Endothelial cell of umbilical vein (primary cell): ENCODE measurements around the gene DBNDD2. TPM values are rescaled to one million over a fixed set of nuclear protein-coding genes. Genes with fewer than 3 reads are reported as not detected.

Experiments
- BruUV-seq: library from RNA; stranded (reverse); fragments of 400-500 nt; replicated peaks from 2 replicates; lab custom pipeline; 2021; lab: Mats Ljungman, UMichigan
- CTCF ChIA-PET: fragments of 300-600, 350-600 bp; sonication (Branson Sonifier 250); formaldehyde crosslinking; loops from one replicate; lab custom pipeline; 2021; ENCODE audit warnings: antibody characterized with exemption, inconsistent platforms; lab: Charles Lee
- POLR2A ChIA-PET: fragments of 300-600, 350-600 bp; sonication (Branson Sonifier 250); formaldehyde crosslinking; loops from one replicate; lab custom pipeline; 2021; ENCODE audit warnings: antibody characterized with exemption, inconsistent platforms; lab: Charles Lee
- DNase-seq: peaks from one replicate; pipeline ENCODE4 v3.0.0-alpha.2; 2011; ENCODE audit warnings: low read depth, low spot score
- FAIRE-seq: peaks from 2 replicates; lab custom pipeline; 2011; peaks lifted over from hg19 to GRCh38; lab: Jason Lieb, UNC
- H2AFZ ChIP-seq: 2 replicates; pipeline ENCODE4 v1.6.0; 2012; ENCODE audit warnings: low read depth, low read length, control low read depth, inconsistent platforms
- H3K27ac ChIP-seq: 2 replicates; pipeline ENCODE4 v1.5.1; 2011; ENCODE audit warnings: low read depth, mild to moderate bottlenecking, control low read depth, low read length, moderate library complexity; ENCODE audit not compliant: insufficient read depth
- H3K27me3 ChIP-seq, 2 experiments: 2 replicates each; pipeline versions ENCODE4 v1.6.0 to v1.6.1; 2011; ENCODE audit warnings: low read length in 2 of 2, mixed read lengths in 1 of 2; ENCODE audit not compliant: control insufficient read depth in 2 of 2, insufficient read depth in 2 of 2
- H3K36me3 ChIP-seq, 2 experiments: 2 replicates in 1 of 2; 3 replicates in 1 of 2; pipeline ENCODE4 v1.5.1; 2011; ENCODE audit warnings: low read length in 2 of 2, mild to moderate bottlenecking in 1 of 2, moderate library complexity in 1 of 2; ENCODE audit not compliant: control insufficient read depth in 2 of 2, insufficient read depth in 2 of 2; ENCODE audit errors: extremely low read depth in 1 of 2
- H3K4me1 ChIP-seq: 3 replicates; pipeline ENCODE4 v1.5.1; 2011; ENCODE audit warnings: mild to moderate bottlenecking, low read length; ENCODE audit not compliant: control insufficient read depth, insufficient read depth; ENCODE audit errors: extremely low read depth
- H3K4me2 ChIP-seq: 2 replicates; pipeline ENCODE4 v1.6.1; 2011; ENCODE audit warnings: low read length, control low read depth, mixed read lengths; ENCODE audit not compliant: insufficient read depth
- H3K4me3 ChIP-seq, 3 experiments: fragments of 200-600 bp in 1 of 3; sonication (generic), shearing (Covaris generic) in 1 of 3; replicated peaks in 1 of 3; 2 replicates each; pipeline ENCODE4 v1.5.1; 2011 to 2016; ENCODE audit warnings: control low read depth in 3 of 3, low read length in 3 of 3, mild to moderate bottlenecking in 2 of 3, inconsistent platforms in 1 of 3, low read depth in 1 of 3, moderate library complexity in 1 of 3; ENCODE audit not compliant: insufficient read depth in 1 of 3
- H3K79me2 ChIP-seq: 2 replicates; pipeline ENCODE4 v1.6.0; 2012; ENCODE audit warnings: low read length, inconsistent platforms; ENCODE audit not compliant: control insufficient read depth, insufficient read depth
- H3K9ac ChIP-seq: replicated peaks from 2 replicates; pipeline ENCODE3; 2011; ENCODE audit warnings: low read length, control low read depth; ENCODE audit not compliant: insufficient read depth; ENCODE audit errors: extremely low read depth
- H3K9me1 ChIP-seq: replicated peaks from 3 replicates; pipeline ENCODE4 v1.6.0; 2011; ENCODE audit warnings: mild to moderate bottlenecking, low read length; ENCODE audit not compliant: control insufficient read depth, insufficient read depth; ENCODE audit errors: extremely low read depth
- H3K9me3 ChIP-seq: replicated peaks from 2 replicates; pipeline ENCODE4 v1.5.1; 2012; ENCODE audit warnings: low read length, inconsistent platforms; ENCODE audit not compliant: control insufficient read depth, insufficient read depth
- H4K20me1 ChIP-seq: replicated peaks from 2 replicates; pipeline ENCODE3; 2011; ENCODE audit warnings: mild to moderate bottlenecking, low read length; ENCODE audit not compliant: control insufficient read depth, insufficient read depth; ENCODE audit errors: extremely low read depth
- EZH2 ChIP-seq: IDR thresholded peaks from 2 replicates; pipeline ENCODE4 v1.6.1; 2012; ENCODE audit warnings: borderline replicate concordance, low read depth, mild to moderate bottlenecking, moderate library complexity, low read length, inconsistent platforms; ENCODE audit not compliant: severe bottlenecking
- FOS ChIP-seq: IDR thresholded peaks from 2 replicates; pipeline ENCODE4 v1.6.1; 2011; ENCODE audit warnings: mild to moderate bottlenecking, low read length, moderate library complexity, borderline replicate concordance; ENCODE audit not compliant: insufficient read depth
- GATA2 ChIP-seq: IDR thresholded peaks from 2 replicates; pipeline ENCODE4 v1.7.0; 2011; ENCODE audit warnings: low read depth, mild to moderate bottlenecking, moderate library complexity, mixed read lengths, low read length; ENCODE audit not compliant: insufficient read length, insufficient read depth
- JUN ChIP-seq: IDR thresholded peaks from 2 replicates; pipeline ENCODE4 v1.6.1; 2011; ENCODE audit warnings: borderline replicate concordance, low read depth; ENCODE audit not compliant: insufficient read length, insufficient read depth
- MYC ChIP-seq: IDR thresholded peaks from one replicate; pipeline ENCODE4 v1.6.1; 2011; ENCODE audit warnings: mild to moderate bottlenecking, low read depth, low read length
- POLR2A ChIP-seq: IDR thresholded peaks from 2 replicates; pipeline ENCODE4 v1.6.1; 2012; ENCODE audit warnings: low read depth, mild to moderate bottlenecking, control low read depth, low read length
- POLR2AphosphoS5 ChIP-seq: IDR thresholded peaks from 2 replicates; pipeline ENCODE4 v1.6.1; 2012; ENCODE audit warnings: low read depth, mild to moderate bottlenecking, control low read depth, low read length, moderate library complexity; ENCODE audit not compliant: insufficient read depth
- dilution Hi-C: fragments of 300-500 bp; cut with MboI; formaldehyde crosslinking; loops from one replicate; pipeline ENCODE4 v1.15.0; 2019; ENCODE audit warnings: low sequenced_read_pairs; ENCODE audit not compliant: extremely low pct_ligation_motif_present
- intact Hi-C: fragments of 100-400 bp; cut with micrococcal nuclease; formaldehyde crosslinking; loops from one replicate; pipeline ENCODE4 v1.10.0; 2022
- polyA plus RNA-seq, 4 experiments: library from polyadenylated mRNA; depleted of rRNA in 3 of 4; stranded (reverse) in 3 of 4; unstranded in 1 of 4; fragments of >200 nt; gene quantifications; 2 replicates each; pipeline versions ENCODE4 v1.2.1 to v1.2.3, GENCODE V29; 2011 to 2012; ENCODE audit warnings: missing spikeins in 1 of 4
- total RNA-seq: library from RNA; stranded (reverse); gene quantifications from 2 replicates; pipeline ENCODE4 v1.2.3, GENCODE V29; 2021
- TF ChIP-seq, protein P1 (sequence below): IDR thresholded peaks from 2 replicates; pipeline ENCODE4 v1.6.1; 2011; ENCODE audit not compliant: insufficient read depth, insufficient read length
- TF ChIP-seq, protein P2 (sequence below), 2 donors: IDR thresholded peaks; 1 replicate in 1 of 2; 2 replicates in 1 of 2; pipeline ENCODE4 v1.5.1; 2011; ENCODE audit warnings: low read length in 2 of 2, mild to moderate bottlenecking in 2 of 2, moderate library complexity in 2 of 2, control low read depth in 1 of 2, inconsistent platforms in 1 of 2, low read depth in 1 of 2; ENCODE audit not compliant: insufficient read depth in 1 of 2; ENCODE audit errors: extremely low read depth in 1 of 2

The DBNDD2 gene
- total and polyA plus RNA-seq, 2 donors (not counting 3 experiments of a cell fraction or from before 2014, with no cell fraction given): 15.6 to 27.9 TPM

DNA sequence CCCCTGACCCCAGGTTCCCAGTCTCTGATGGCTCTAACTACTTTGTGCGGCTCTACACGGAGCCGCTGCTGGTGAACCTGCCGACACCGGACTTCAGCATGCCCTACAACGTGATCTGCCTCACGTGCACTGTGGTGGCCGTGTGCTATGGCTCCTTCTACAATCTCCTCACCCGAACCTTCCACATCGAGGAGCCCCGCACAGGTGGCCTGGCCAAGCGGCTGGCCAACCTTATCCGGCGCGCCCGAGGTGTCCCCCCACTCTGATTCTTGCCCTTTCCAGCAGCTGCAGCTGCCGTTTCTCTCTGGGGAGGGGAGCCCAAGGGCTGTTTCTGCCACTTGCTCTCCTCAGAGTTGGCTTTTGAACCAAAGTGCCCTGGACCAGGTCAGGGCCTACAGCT lies 17.5 kb downstream of the DBNDD2 start:
- Histone ChIP-seq H3K4me3 (no peak overlapping the region), H2AFZ (no peak overlapping the region), H3K9me3 (no peaks in the 10 kb centered on the region), H4K20me1 (no peaks in the 10 kb centered on the region), H3K4me2 (no peak overlapping the region), H3K79me2 (no peaks in the 10 kb centered on the region), H3K27ac (no peak overlapping the region), H3K9me1 (no peaks in the 10 kb centered on the region), H3K27me3 (no peaks in the 10 kb centered on the region), H3K36me3 (peaks cover 3 to 28% of the 10 kb centered on the region in 2 experiments), H3K9ac (no peak overlapping the region), H3K4me1 (no peaks in the 10 kb centered on the region)
- CTCF ChIA-PET: no interaction called here
- TF ChIP-seq FOS: no peak
- TF ChIP-seq, protein P1, sequence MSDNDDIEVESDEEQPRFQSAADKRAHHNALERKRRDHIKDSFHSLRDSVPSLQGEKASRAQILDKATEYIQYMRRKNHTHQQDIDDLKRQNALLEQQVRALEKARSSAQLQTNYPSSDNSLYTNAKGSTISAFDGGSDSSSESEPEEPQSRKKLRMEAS: no peak
- TF ChIP-seq GATA2: no peak
- no peak for TF ChIP-seq POLR2AphosphoS5
- dilution Hi-C loops: no loop called here
- DNase-seq: no peak
- FAIRE-seq: no peak
- intact Hi-C loops: no loop called here
- POLR2A ChIA-PET: no interaction called here
- no TSS peak for BruUV-seq

DNA sequence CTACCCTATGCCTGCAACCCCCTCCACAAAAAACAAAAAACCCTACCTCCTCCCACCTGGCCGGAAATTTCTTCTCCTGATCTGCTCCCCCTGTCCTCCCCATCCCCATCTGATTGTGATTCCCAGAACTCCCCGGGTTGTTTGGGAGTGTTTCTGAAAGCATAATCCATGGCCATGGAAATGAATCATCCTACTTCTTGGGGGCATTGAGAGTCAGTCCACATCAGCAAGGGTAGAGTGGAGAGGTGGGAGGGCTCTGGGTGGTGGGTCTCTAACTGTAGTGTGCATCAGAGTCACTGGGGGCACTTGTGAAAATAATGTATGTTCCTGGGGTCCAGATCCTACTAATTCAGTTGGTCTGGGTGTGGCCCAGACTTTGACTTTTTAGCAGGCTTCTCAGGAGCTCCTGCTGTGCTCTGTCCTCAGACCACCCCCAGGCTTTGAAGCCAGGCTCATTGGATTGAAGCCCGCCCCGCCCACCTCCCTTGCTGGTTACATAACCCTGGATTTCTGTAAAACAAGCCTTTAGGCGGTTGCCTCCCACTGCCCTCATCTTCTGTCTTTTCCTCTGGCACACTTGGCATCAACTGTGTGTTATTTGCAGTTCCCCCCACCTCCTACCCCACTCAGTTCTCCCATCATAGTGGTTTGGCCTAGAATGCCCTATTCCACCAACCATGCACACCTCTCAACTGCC lies 18.4 kb downstream of the DBNDD2 start:
- POLR2A ChIA-PET: no interaction called here

More for the DNA sequence above, 18.4 kb downstream of the DBNDD2 start:
- CTCF ChIA-PET: interaction anchor here (2.4 kb wide), 1 partner anchor 10 kb away, joined by 14 read pairs; no protein-coding TSS in a partner anchor
- no peaks in the 10 kb centered on the region for H3K4me1 ChIP-seq
- H2AFZ ChIP-seq: no peak overlapping the region
- dilution Hi-C loops (no loop called here), intact Hi-C loops (no loop called here)
- no peak overlapping the region for H3K27ac ChIP-seq
- no peaks in the 10 kb centered on the region for H3K79me2 ChIP-seq
- no peaks in the 10 kb centered on the region for H3K9me3 ChIP-seq
- TF ChIP-seq, protein P1: no peak
- TF ChIP-seq JUN (no peak), GATA2 (no peak), MYC (no peak), EZH2 (no peak), POLR2AphosphoS5 (no peak), POLR2A (no peak), FOS (no peak)
- TF ChIP-seq, protein P2, sequence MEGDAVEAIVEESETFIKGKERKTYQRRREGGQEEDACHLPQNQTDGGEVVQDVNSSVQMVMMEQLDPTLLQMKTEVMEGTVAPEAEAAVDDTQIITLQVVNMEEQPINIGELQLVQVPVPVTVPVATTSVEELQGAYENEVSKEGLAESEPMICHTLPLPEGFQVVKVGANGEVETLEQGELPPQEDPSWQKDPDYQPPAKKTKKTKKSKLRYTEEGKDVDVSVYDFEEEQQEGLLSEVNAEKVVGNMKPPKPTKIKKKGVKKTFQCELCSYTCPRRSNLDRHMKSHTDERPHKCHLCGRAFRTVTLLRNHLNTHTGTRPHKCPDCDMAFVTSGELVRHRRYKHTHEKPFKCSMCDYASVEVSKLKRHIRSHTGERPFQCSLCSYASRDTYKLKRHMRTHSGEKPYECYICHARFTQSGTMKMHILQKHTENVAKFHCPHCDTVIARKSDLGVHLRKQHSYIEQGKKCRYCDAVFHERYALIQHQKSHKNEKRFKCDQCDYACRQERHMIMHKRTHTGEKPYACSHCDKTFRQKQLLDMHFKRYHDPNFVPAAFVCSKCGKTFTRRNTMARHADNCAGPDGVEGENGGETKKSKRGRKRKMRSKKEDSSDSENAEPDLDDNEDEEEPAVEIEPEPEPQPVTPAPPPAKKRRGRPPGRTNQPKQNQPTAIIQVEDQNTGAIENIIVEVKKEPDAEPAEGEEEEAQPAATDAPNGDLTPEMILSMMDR (IDR thresholded peaks at IDR 0.05; ENCODE audit: extremely low read depth in 1 of 2, insufficient read depth in 1 of 2, low read depth in 1 of 2, low read length in 2 of 2): no peak
- no peak overlapping the region for H3K4me2 ChIP-seq
- no TSS peak for BruUV-seq
- peaks cover 0 to 19% of the 10 kb centered on the region in 2 experiments for H3K36me3 ChIP-seq
- H3K9me1 ChIP-seq: no peaks in the 10 kb centered on the region
- H3K4me3 ChIP-seq: no peak overlapping the region
- no peaks in the 10 kb centered on the region for H3K27me3 ChIP-seq
- FAIRE-seq (no peak), DNase-seq (no peak)
- H4K20me1 ChIP-seq: no peaks in the 10 kb centered on the region
- no peak overlapping the region for H3K9ac ChIP-seq
